Medulla oblongata (tissue), 1 donor: Measurements from ENCODE around the gene ZDHHC24.

Experiments used
- DNase-seq: peaks from one replicate; pipeline ENCODE4 v3.0.0-alpha.2; 2015; ENCODE audit errors: extremely low spot score

The ZDHHC24 gene

DNA sequence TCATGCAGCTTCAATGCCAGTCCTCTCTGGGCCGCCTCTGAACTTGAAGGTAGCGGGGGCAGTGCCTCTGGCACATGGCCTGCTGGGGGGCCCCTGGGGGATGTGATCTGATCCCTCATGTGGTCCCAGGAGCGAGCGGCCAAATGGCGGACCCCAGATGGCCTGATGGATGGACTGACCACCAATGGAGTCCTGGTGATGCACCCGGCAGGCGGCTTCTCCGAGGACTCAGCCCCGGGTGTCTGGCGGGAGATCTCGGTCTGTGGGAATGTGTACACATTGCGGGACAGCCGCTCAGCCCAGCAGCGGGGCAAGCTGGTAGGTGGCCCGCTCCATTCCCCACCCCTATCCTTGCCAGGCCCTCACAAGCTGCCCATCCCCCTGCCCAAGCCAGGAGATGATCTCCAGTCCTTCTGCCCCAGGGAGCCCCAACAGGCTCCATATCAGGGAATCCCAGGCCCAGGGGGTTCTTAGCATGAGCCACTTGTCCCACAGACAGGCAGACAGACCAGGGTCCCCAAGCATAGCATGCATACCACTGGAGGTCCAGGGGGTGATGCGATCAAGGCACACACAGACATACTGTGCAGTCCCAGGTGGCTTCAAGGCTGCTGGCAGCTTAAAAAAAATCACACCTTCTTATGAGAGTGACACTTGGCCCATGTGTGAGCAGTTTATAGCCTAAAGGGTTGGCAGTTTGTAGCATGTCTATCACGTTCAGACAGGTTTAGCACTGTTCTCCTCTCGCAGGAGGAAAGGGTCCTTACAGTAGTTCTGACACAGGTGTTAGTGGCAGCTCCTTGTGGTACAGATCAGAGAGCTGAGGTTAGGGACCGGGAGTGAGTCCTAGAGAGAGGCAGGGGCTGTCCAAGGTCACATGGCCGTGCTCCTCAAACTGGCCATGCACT lies 72.0 kb downstream of the ZDHHC24 start:
- no peak for DNase-seq

DNA sequence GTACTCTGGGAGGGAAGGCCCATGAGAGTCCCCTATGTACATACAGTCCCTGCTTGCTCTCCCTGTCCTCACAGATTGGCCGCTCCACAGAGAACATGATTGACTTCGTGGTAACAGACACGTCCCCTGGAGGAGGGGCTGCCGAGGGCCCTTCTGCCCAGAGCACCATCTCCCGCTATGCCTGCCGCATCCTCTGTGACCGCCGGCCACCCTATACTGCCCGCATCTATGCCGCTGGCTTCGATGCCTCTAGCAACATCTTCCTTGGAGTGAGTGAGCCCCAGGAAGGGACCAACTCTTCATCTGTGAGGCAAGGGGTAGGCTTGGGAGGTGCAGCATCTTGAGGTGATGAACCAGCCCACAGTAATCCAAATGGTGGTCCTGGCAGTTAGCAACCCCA lies 72.7 kb downstream of the ZDHHC24 start:
- DNase-seq = no peak

DNA sequence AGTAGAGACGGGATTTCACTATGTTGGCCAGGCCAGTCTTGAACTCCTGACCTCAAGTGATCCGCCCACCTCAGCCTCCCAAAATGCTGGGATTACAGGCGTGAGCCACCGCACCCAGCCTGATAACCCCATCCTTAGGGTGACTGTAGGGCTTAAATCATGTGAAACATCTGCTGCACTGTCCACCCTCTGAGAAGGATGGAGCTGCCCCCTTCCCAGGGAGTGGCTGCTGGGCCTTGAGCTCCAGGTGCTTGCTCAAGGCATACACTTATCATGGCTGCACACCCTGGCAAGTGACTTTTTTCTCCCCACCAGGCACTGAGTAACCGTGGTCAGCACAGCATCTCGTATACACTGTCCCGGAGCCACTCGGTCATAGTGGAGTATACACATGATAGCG lies 73.8 kb downstream of the ZDHHC24 start:
- no peak for DNase-seq

DNA sequence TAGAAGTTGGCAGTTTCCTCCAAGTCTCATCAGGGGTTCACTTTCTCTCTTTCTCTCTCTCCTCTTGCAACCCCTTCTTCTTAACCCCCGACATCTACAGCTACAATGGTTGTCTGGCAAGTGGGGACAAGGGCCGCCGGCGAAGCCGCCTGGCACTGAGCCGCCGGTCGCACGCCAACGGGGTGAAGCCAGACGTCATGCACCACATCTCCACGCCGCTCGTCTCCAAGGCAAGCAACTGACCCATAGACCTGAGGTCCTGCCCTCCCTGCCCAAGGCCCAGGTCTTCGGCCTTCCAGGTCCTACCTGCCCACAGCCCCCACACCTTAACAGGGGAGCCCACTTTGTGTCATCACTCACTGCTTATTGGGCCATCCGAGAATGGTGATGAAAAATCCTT lies 74.7 kb downstream of the ZDHHC24 start:
- DNase-seq = no peak
